Hepatocyte (in vitro differentiated cells): ENCODE results near the gene SMIM44. TPM values are rescaled to one million over a fixed set of nuclear protein-coding genes. Genes with fewer than 3 reads are reported as not detected.
A peak's percentile ranks its signal among the peaks of the same experiment; 100 is the strongest.

ENCODE experiments used
- DNase-seq: peaks from one replicate; pipeline ENCODE4 v3.0.0-alpha.2; 2016; ENCODE audit warnings: low spot score
- H2AFZ ChIP-seq: fragments of 200-600 bp; sonication (generic); 2 replicates; pipeline ENCODE4 v1.6.0; 2016; ENCODE audit warnings: antibody characterized with exemption, mild to moderate bottlenecking
- H3K27ac ChIP-seq: fragments of 200-600 bp; sonication (generic); 2 replicates; pipeline ENCODE4 v1.5.1; 2016; ENCODE audit warnings: mild to moderate bottlenecking
- H3K27me3 ChIP-seq: fragments of 200-600 bp; sonication (generic); 2 replicates; pipeline ENCODE4 v1.6.1; 2016
- H3K36me3 ChIP-seq: fragments of 200-600 bp; sonication (generic); replicated peaks from 2 replicates; pipeline ENCODE4 v1.5.1; 2016; ENCODE audit warnings: low read depth; ENCODE audit not compliant: insufficient read depth
- H3K4me1 ChIP-seq: fragments of 200-600 bp; sonication (generic); 2 replicates; pipeline ENCODE4 v1.5.1; 2016; ENCODE audit warnings: mild to moderate bottlenecking, moderate library complexity; ENCODE audit not compliant: insufficient read depth
- H3K4me2 ChIP-seq: fragments of 200-600 bp; sonication (generic); 2 replicates; pipeline ENCODE4 v1.6.0; 2016
- H3K4me3 ChIP-seq: fragments of 200-600 bp; sonication (generic); 2 replicates; pipeline ENCODE4 v1.5.1; 2016; ENCODE audit warnings: mild to moderate bottlenecking
- H3K79me2 ChIP-seq: fragments of 200-600 bp; sonication (generic); 2 replicates; pipeline ENCODE4 v1.6.0; 2017; ENCODE audit warnings: mild to moderate bottlenecking
- H3K9me2 ChIP-seq: fragments of 200-600 bp; sonication (generic); replicated peaks from 2 replicates; pipeline ENCODE4 v1.6.0; 2017; ENCODE audit warnings: mild to moderate bottlenecking; ENCODE audit not compliant: insufficient read depth
- H3K9me3 ChIP-seq: fragments of 200-600 bp; sonication (generic); 2 replicates; pipeline ENCODE4 v1.5.1; 2016; ENCODE audit warnings: low read depth, mild to moderate bottlenecking
- H4K20me1 ChIP-seq: fragments of 200-600 bp; sonication (generic); 2 replicates; pipeline ENCODE4 v1.6.0; 2016; ENCODE audit warnings: mild to moderate bottlenecking; ENCODE audit not compliant: insufficient read depth, poor library complexity, severe bottlenecking
- CTCF ChIP-seq: fragments of 200-600 bp; sonication (generic); IDR thresholded peaks from 2 replicates; pipeline ENCODE4 v1.5.1; 2016; ENCODE audit warnings: antibody characterized with exemption, mild to moderate bottlenecking; ENCODE audit not compliant: poor library complexity
- EZH2 ChIP-seq: fragments of 200-600 bp; sonication (generic); IDR thresholded peaks from 2 replicates; pipeline ENCODE4 v1.6.1; 2016; ENCODE audit warnings: antibody characterized with exemption, mild to moderate bottlenecking, borderline replicate concordance
- EZH2phosphoT487 ChIP-seq: fragments of 200-600 bp; sonication (generic); IDR thresholded peaks from one replicate; pipeline ENCODE4 v1.6.1; 2018; ENCODE audit warnings: antibody characterized with exemption, mild to moderate bottlenecking, low read depth, moderate library complexity; ENCODE audit not compliant: unreplicated experiment, severe bottlenecking
- WGBS: methylation state at CpG from one replicate; pipeline ENCODE4 v1.1.6; 2016; ENCODE audit warnings: low lambda C conversion rate; ENCODE audit errors: missing lambda C conversion rate; 5-methylcytosine and 5-hydroxymethylcytosine counted together
- polyA plus RNA-seq: library from polyadenylated mRNA; unstranded; fragments of >200 nt; fragmentation: Nextera tagmentation; extraction: Ambion mirVana; gene quantifications from 2 replicates; pipeline ENCODE4 v1.2.1, GENCODE V29; 2016
- total RNA-seq: library from RNA; depleted of rRNA; stranded (reverse); fragments of >200 nt; gene quantifications from 2 replicates; pipeline ENCODE4 v1.2.3, GENCODE V29; 2014

Gene SMIM44
- total and polyA plus RNA-seq, 2 experiments from 2014 or later, result not detected

GRCh38 chr19:3478409-3479176 lies 4.6 kb downstream of the SMIM44 start:
- TF ChIP-seq EZH2phosphoT487 (no peak), EZH2 (no peak), CTCF (no peak)
- no peaks in the 10 kb centered on the region for H3K9me3 ChIP-seq
- no peak overlapping the region for H3K27ac ChIP-seq
- WGBS, result 60% methylated on average over 16 of the region's 27 CpGs
- no peaks in the 10 kb centered on the region for H3K79me2 ChIP-seq
- no peak for DNase-seq
- no peaks in the 10 kb centered on the region for H3K36me3 ChIP-seq
- H2AFZ ChIP-seq, result no peak overlapping the region
- H3K9me2 ChIP-seq, result no peaks in the 10 kb centered on the region
- H3K4me3 ChIP-seq, result no peak overlapping the region
- no peaks in the 10 kb centered on the region for H4K20me1 ChIP-seq
- H3K4me2 ChIP-seq, result peak overlapping the region; percentile 41
- no peaks in the 10 kb centered on the region for H3K27me3 ChIP-seq
- peaks cover 10% of the 10 kb centered on the region for H3K4me1 ChIP-seq

- no peaks in the 10 kb centered on the region for H3K36me3 ChIP-seq
- 83% methylated on average over 2 of the region's 2 CpGs for WGBS
- H2AFZ ChIP-seq, result no peak overlapping the region
- no peak for DNase-seq
- H3K27me3 ChIP-seq, result no peaks in the 10 kb centered on the region
- H3K79me2 ChIP-seq, result no peaks in the 10 kb centered on the region
- no peaks in the 10 kb centered on the region for H3K9me3 ChIP-seq
- TF ChIP-seq EZH2 (no peak), CTCF (no peak), EZH2phosphoT487 (no peak)
- no peak overlapping the region for H3K4me3 ChIP-seq
- no peaks in the 10 kb centered on the region for H4K20me1 ChIP-seq
- H3K4me2 ChIP-seq, result no peak overlapping the region
- H3K9me2 ChIP-seq, result no peaks in the 10 kb centered on the region
- H3K4me1 ChIP-seq, result peaks cover 16% of the 10 kb centered on the region
- H3K27ac ChIP-seq, result no peak overlapping the region
Measured at GRCh38 chr19:3477951-3478350, 5.3 kb downstream of the SMIM44 start.

GRCh38 chr19:3477506-3477905 lies 5.7 kb downstream of the SMIM44 start:
- no peak overlapping the region for H3K27ac ChIP-seq
- no peaks in the 10 kb centered on the region for H3K9me2 ChIP-seq
- no peak for TF ChIP-seq CTCF
- no peak for TF ChIP-seq EZH2phosphoT487
- TF ChIP-seq EZH2, result no peak
- no peaks in the 10 kb centered on the region for H4K20me1 ChIP-seq
- H3K27me3 ChIP-seq, result no peaks in the 10 kb centered on the region
- H3K9me3 ChIP-seq, result no peaks in the 10 kb centered on the region
- DNase-seq, result no peak
- no peaks in the 10 kb centered on the region for H3K36me3 ChIP-seq
- H3K4me3 ChIP-seq, result no peak overlapping the region
- no peak overlapping the region for H3K4me2 ChIP-seq
- no peak overlapping the region for H2AFZ ChIP-seq
- no peaks in the 10 kb centered on the region for H3K79me2 ChIP-seq
- peaks cover 19% of the 10 kb centered on the region for H3K4me1 ChIP-seq

GRCh38 chr19:3476830-3477229 lies 6.4 kb downstream of the SMIM44 start:
- Histone ChIP-seq H3K9me2 (no peaks in the 10 kb centered on the region), H3K4me1 (peaks cover 19% of the 10 kb centered on the region)
- 73% methylated on average over 2 of the region's 2 CpGs for WGBS

More at GRCh38 chr19:3476830-3477229, 6.4 kb downstream of the SMIM44 start:
- DNase-seq, result no peak
- no peaks in the 10 kb centered on the region for H3K27me3 ChIP-seq
- no peak overlapping the region for H3K27ac ChIP-seq
- H3K4me3 ChIP-seq, result no peak overlapping the region
- no peak overlapping the region for H2AFZ ChIP-seq
- H4K20me1 ChIP-seq, result no peaks in the 10 kb centered on the region
- H3K4me2 ChIP-seq, result no peak overlapping the region
- H3K79me2 ChIP-seq, result no peaks in the 10 kb centered on the region
- no peaks in the 10 kb centered on the region for H3K36me3 ChIP-seq
- no peaks in the 10 kb centered on the region for H3K9me3 ChIP-seq
- TF ChIP-seq CTCF (no peak), EZH2 (no peak), EZH2phosphoT487 (no peak)
